Vein endothelial cell (primary cell): ENCODE results near the gene MRPL21. TPM values are rescaled to one million over a fixed set of nuclear protein-coding genes. Genes with fewer than 3 reads are reported as not detected.

Experiments used
- total RNA-seq: library from RNA; depleted of rRNA; stranded (reverse); fragments of >200 nt; gene quantifications from 2 replicates; pipeline ENCODE4 v1.2.3, GENCODE V29; 2012

Gene MRPL21
- 62.3 and 82.0 TPM in 2 replicates for total RNA-seq

GRCh38 chr11:68903288-68904247, at the start of gene MRPL21, which contains the start of gene IGHMBP2:
MRPL21 (minus strand) TSS chr11:68903832; CDS start chr11:68903810, 22 bp downstream.
IGHMBP2 (plus strand) TSS chr11:68903891; CDS start chr11:68903953, 62 bp downstream.

GRCh38 chr11:68841718-68842426, 61.8 kb downstream of the MRPL21 start, which contains the start of gene CPT1A:
CPT1A (minus strand) TSS chr11:68841916; CDS start chr11:68815474, 26,442 bp downstream.

Other genes starting within 250 kb of the MRPL21 start
- 1.5 and 2.9 TPM in 2 replicates for gene GAL, start 219.3 kb downstream of the MRPL21 start, total RNA-seq
- gene TESMIN, start 152.3 kb downstream of the MRPL21 start, total RNA-seq, result 1.1 and 7.5 TPM in 2 replicates
- 76.0 and 84.3 TPM in 2 replicates for gene CPT1A, start 61.9 kb downstream of the MRPL21 start, total RNA-seq
- 11.1 and 15.4 TPM in 2 replicates for gene IGHMBP2, start 59 bp upstream of the MRPL21 start, total RNA-seq
- not detected in 2 replicates for gene MRGPRD, start 77.2 kb upstream of the MRPL21 start, total RNA-seq
- 0.10 and 0.33 TPM in 2 replicates for gene MRGPRF, start 109.4 kb upstream of the MRPL21 start, total RNA-seq
- gene TPCN2, start 145.1 kb upstream of the MRPL21 start, total RNA-seq, result 11.4 and 14.2 TPM in 2 replicates